ENCODE measurements around the gene COL23A1. TPM values are rescaled to one million over a fixed set of nuclear protein-coding genes. Genes with fewer than 3 reads are reported as not detected.

The COL23A1 gene
- total and polyA plus RNA-seq, 2 experiments from 2014 or later, result 1.1 to 5.1 TPM

- TF ChIP-seq CTCF (IDR thresholded peaks at IDR 0.05; ENCODE audit: poor library complexity), result no peak
- no peak for TF ChIP-seq EZH2phosphoT487 (IDR thresholded peaks at IDR 0.05; ENCODE audit: low read depth, severe bottlenecking, unreplicated experiment)
- TF ChIP-seq EZH2 (IDR thresholded peaks at IDR 0.05; ENCODE audit: borderline replicate concordance), result no peak
- Histone ChIP-seq H3K4me2 (no peak overlapping the region), H3K27ac (no peak overlapping the region), H3K4me1 (ENCODE audit: insufficient read depth) (peaks cover 17% of the 10 kb centered on the region), H4K20me1 (ENCODE audit: insufficient read depth, poor library complexity, severe bottlenecking) (no peaks in the 10 kb centered on the region), H3K36me3 (replicated peaks; ENCODE audit: insufficient read depth, low read depth) (no peaks in the 10 kb centered on the region), H3K9me3 (ENCODE audit: low read depth) (no peaks in the 10 kb centered on the region), H2AFZ (no peak overlapping the region), H3K79me2 (no peaks in the 10 kb centered on the region), H3K27me3 (no peaks in the 10 kb centered on the region), H3K4me3 (no peak overlapping the region), H3K9me2 (replicated peaks; ENCODE audit: insufficient read depth) (no peaks in the 10 kb centered on the region)
- no peak for DNase-seq (ENCODE audit: low spot score)
- 88% methylated on average over 12 of the region's 12 CpGs for WGBS (ENCODE audit: low lambda C conversion rate, missing lambda C conversion rate)
Measured at GRCh38 chr5:178389796-178390195, 200.4 kb downstream of the COL23A1 start.

- no peaks in the 10 kb centered on the region for H3K9me2 ChIP-seq (replicated peaks; ENCODE audit: insufficient read depth)
- WGBS (ENCODE audit: low lambda C conversion rate, missing lambda C conversion rate), result 91% methylated on average over 8 of the region's 8 CpGs
- H3K4me2 ChIP-seq, result no peak overlapping the region
- no peak overlapping the region for H2AFZ ChIP-seq
- TF ChIP-seq CTCF (IDR thresholded peaks at IDR 0.05; ENCODE audit: poor library complexity), result no peak
- no peak for TF ChIP-seq EZH2 (IDR thresholded peaks at IDR 0.05; ENCODE audit: borderline replicate concordance)
- no peak for TF ChIP-seq EZH2phosphoT487 (IDR thresholded peaks at IDR 0.05; ENCODE audit: low read depth, severe bottlenecking, unreplicated experiment)
- no peaks in the 10 kb centered on the region for H3K27me3 ChIP-seq
- no peak overlapping the region for H3K27ac ChIP-seq
- H3K36me3 ChIP-seq (replicated peaks; ENCODE audit: insufficient read depth, low read depth), result no peaks in the 10 kb centered on the region
- peaks cover 21% of the 10 kb centered on the region for H3K4me1 ChIP-seq (ENCODE audit: insufficient read depth)
- no peak for DNase-seq (ENCODE audit: low spot score)
- no peak overlapping the region for H3K4me3 ChIP-seq
- no peaks in the 10 kb centered on the region for H4K20me1 ChIP-seq (ENCODE audit: insufficient read depth, poor library complexity, severe bottlenecking)
- no peaks in the 10 kb centered on the region for H3K79me2 ChIP-seq
- no peaks in the 10 kb centered on the region for H3K9me3 ChIP-seq (ENCODE audit: low read depth)
Measured at GRCh38 chr5:178389026-178389729, 201.0 kb downstream of the COL23A1 start.

GRCh38 chr5:178388386-178389025 is 201.7 kb downstream of the COL23A1 start:
- no peak overlapping the region for H3K4me2 ChIP-seq
- H4K20me1 ChIP-seq (ENCODE audit: insufficient read depth, poor library complexity, severe bottlenecking), result no peaks in the 10 kb centered on the region
- DNase-seq (ENCODE audit: low spot score), result peak; percentile 52
- no peak overlapping the region for H3K4me3 ChIP-seq
- H3K27ac ChIP-seq, result no peak overlapping the region
- H3K79me2 ChIP-seq, result no peaks in the 10 kb centered on the region
- 72% methylated on average over 8 of the region's 8 CpGs for WGBS (ENCODE audit: low lambda C conversion rate, missing lambda C conversion rate)
- no peaks in the 10 kb centered on the region for H3K36me3 ChIP-seq (replicated peaks; ENCODE audit: insufficient read depth, low read depth)
- H3K4me1 ChIP-seq (ENCODE audit: insufficient read depth), result peaks cover 26% of the 10 kb centered on the region
- H3K9me2 ChIP-seq (replicated peaks; ENCODE audit: insufficient read depth), result no peaks in the 10 kb centered on the region
- no peaks in the 10 kb centered on the region for H3K9me3 ChIP-seq (ENCODE audit: low read depth)
- H3K27me3 ChIP-seq, result no peaks in the 10 kb centered on the region
- no peak for TF ChIP-seq EZH2phosphoT487 (IDR thresholded peaks at IDR 0.05; ENCODE audit: low read depth, severe bottlenecking, unreplicated experiment)
- no peak for TF ChIP-seq EZH2 (IDR thresholded peaks at IDR 0.05; ENCODE audit: borderline replicate concordance)
- no peak for TF ChIP-seq CTCF (IDR thresholded peaks at IDR 0.05; ENCODE audit: poor library complexity)
- H2AFZ ChIP-seq, result no peak overlapping the region

Measured in hepatocyte (in vitro differentiated cells).